HG03558 (cell line): ENCODE data around the gene WDR1.

Source experiments
- ATAC-seq: cut with Tn5 transposase; IDR thresholded peaks from one replicate; pipeline ENCODE4 v1.9.1; 2021; ENCODE audit warnings: moderate number of reproducible peaks; ENCODE audit not compliant: unreplicated experiment; ENCODE audit errors: extremely low read depth

WDR1 gene, protein sequence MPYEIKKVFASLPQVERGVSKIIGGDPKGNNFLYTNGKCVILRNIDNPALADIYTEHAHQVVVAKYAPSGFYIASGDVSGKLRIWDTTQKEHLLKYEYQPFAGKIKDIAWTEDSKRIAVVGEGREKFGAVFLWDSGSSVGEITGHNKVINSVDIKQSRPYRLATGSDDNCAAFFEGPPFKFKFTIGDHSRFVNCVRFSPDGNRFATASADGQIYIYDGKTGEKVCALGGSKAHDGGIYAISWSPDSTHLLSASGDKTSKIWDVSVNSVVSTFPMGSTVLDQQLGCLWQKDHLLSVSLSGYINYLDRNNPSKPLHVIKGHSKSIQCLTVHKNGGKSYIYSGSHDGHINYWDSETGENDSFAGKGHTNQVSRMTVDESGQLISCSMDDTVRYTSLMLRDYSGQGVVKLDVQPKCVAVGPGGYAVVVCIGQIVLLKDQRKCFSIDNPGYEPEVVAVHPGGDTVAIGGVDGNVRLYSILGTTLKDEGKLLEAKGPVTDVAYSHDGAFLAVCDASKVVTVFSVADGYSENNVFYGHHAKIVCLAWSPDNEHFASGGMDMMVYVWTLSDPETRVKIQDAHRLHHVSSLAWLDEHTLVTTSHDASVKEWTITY

GRCh38 chr4:10116569-10117358, at the start of gene WDR1:
WDR1 (minus strand) TSS chr4:10116799; CDS start chr4:10116666, 133 bp downstream.
- peak; percentile 92 for ATAC-seq

GRCh38 chr4:10164877-10165283, 48.3 kb upstream of the WDR1 start:
- no peak for ATAC-seq

- no peak for ATAC-seq
Measured at GRCh38 chr4:10163296-10163695, 46.7 kb upstream of the WDR1 start.

DNA sequence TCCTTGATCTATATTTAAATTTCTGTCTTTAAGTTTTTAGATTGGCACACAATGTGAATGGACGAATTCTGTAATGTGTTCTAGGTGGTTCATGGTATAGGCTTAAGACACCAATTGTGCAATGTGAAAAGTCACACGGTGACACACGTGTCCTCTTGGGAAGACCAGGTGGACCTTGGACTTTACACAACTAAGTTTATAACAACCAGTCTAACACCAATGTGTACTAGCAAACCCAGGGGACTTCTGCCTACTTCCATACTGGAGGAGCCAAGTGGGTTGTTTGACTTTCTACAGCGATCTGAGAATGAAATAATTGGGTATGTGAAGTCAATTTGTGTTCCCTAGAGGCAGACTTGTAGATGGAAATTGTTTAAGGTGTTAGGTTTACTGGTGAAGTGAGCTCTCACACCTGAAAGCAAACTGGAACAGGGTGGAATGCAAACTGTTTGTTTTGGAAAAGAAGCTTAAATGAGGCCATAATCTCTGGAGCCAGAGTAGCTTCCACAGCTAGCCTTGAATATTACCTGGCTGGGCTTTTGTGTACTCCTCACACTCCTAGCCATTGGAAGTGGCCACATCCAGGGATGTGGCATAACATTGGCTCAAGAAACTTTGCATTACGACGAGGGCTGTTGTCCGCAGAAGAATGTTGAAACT, 45.9 kb upstream of the WDR1 start:
- ATAC-seq: no peak

- ATAC-seq: no peak
Measured at GRCh38 chr4:10161840-10162239, 45.2 kb upstream of the WDR1 start.

DNA sequence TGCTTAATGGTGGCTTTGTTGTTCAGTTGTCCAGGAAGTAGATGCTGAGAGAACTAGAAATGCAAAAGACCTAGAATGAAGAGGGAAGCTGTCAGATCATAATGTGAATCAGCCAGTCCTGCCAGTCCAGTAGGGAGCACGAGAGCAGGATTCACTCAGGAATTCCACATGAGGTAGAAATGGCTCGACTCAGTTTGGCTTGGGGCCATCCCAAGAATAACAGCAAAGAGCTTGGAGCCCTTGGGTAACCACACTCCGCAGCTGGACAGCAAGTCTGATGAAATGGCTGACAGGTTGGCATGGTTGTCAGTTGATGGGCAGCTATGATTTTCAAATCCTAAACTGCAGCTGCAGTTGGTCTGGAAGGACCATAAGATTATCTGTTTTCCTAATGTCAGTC, 44.5 kb upstream of the WDR1 start:
- no peak for ATAC-seq

GRCh38 chr4:10160281-10160856, 43.8 kb upstream of the WDR1 start:
- no peak for ATAC-seq

- no peak for ATAC-seq
Measured at GRCh38 chr4:10159671-10160070, 43.1 kb upstream of the WDR1 start.

DNA sequence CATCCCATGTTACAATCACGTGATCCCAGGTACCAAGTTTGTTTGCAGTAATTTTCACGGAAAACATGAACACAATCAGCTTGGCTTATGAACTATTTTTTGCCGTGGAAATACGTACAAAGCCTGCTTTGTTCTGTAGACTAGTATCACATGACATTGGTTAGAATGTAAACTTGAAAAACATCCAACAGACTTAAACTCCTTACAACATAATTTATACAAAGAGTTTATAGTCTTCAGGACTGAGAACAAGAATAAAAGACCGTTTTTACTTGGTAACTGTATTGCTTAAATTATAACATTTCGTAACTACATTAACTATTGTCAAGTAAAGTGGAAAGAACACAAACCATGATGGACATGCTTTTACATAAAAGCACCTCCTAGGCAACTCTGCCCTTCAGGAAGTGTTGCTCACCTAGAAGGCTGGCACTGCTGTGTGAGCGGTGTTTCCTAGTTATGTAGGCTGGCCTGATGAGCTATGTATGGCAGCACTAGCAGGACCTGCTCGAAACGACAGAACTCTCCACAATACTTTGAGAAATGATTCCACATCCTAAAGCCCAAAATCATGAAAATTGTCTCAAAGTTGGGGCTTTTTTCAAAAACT, 41.8 kb upstream of the WDR1 start:
- no peak for ATAC-seq

DNA sequence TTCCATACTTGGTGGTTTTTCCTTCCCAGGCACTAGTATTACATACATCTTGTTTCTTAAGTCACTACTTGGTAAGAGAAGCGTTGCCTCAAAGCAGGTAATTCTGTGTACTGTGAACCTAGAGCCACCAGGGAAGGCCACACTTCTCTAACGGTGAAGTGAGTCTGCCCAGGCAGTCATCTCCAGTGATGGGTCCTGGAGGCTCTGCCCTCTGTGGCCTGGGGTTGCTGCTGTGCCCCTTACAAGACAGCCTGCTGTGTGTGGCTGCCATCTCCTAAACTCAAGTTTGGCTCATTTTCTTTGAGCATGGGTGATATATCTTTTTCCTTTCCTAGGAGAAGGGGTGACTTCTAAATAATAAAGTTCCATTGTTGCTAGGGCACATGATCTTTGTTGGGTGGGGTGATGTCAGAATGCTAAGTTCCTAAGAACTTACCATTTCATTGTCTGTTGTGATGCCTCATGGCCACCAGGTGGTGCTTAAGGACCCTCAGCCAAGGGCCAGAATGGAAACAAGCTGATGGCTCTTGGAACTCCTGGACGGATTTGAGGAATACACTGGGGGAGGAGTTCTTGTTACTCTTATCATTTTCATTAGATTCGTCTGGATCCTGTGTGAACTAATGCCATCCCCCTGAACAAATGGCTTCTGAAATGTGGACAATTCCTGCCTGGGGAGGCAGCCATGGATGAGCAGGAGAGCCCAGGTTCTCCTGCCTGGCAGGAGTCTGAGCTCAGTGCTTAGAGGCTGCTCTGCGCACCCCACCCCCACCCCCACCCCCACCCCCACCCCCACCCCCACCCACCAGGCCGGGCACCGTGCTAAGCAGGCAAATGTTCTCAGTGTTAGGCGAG, 41.1 kb upstream of the WDR1 start:
- no peak for ATAC-seq

GRCh38 chr4:10154241-10154640, 37.6 kb upstream of the WDR1 start:
- ATAC-seq: no peak

DNA sequence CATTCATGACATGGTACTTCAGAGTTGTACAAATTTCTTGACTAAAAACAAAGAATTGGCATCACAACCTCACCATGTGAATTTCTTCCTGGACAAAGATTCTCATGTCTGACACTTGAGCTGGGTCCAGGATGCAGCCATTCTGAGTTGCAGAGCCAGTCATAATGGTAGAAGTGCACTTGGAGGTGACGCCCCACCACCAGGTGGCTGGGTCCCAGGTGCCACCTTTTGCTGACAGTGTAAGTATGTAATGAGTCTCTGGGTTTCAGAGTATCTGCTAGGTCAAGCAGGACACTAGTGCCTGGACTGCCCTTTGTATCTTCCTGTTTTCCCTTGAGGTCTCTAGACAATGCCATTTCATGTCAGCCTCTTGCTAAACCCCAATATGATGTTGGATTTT, 36.6 kb upstream of the WDR1 start:
- ATAC-seq: no peak

- ATAC-seq: peak; percentile 43
Measured at GRCh38 chr4:10151182-10151581, 34.6 kb upstream of the WDR1 start.

- no peak for ATAC-seq
Measured at GRCh38 chr4:10144966-10145365, 28.4 kb upstream of the WDR1 start.

DNA sequence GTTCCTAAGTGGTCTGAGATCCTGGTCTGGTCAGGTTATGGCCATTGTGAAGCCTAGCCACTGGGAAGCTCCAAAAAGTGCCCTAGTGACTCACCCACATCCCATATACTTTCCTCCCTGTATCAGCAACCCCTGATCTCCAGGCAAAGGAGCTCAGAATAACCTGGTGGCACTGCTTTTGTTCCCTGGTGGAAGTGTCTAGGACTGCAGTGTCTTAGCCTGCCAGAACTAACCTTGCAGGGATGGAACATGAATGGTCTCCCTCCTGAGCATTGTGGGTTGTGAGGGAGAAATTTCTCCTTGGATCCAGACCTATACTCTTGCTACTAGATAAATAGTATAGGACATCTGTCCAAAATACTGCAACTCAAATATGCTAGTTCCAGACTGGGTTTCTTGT, 27.9 kb upstream of the WDR1 start:
- no peak for ATAC-seq

DNA sequence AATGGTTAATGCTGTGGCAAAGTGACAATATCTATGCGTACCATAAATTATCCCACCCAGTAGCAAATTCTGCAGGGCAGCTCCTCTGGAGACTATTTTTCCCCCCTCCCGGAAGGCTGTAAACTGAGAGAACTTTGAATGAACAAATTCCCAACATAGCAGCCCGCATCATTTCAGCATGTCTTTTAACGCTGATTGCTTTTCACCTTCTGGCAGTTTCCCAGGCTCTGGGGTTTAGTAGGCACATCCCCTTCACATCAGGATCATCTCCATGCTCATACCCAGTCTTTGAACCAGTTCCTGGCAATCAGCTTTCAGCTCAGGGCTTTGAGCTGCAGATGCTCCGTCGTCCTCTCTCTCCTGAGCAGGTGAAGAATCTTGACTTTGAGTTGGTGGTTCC, 26.6 kb upstream of the WDR1 start:
- no peak for ATAC-seq

GRCh38 chr4:10140866-10141759, 24.5 kb upstream of the WDR1 start:
- no peak for ATAC-seq

DNA sequence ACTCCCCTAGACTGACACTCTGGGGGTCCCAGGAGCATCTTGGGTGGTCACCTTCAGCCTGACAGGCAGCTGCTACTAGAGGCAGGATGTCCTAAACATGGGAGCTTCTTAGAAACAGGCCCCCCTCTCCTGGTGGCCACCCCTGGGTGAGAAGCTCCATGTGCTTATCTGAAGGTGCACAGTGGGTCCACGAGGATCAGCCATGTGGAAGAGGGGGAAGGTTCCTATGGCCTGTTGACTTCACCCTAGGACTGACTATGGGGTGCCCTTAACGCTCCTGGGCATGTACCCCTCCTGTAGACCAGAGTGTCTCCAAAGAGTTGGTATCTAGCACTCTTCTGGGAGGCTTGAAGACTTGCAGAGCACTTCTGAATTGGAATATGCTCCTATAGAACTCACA, 22.9 kb upstream of the WDR1 start:
- ATAC-seq: no peak
